ENCODE data around the gene CEL.
"Not testable (repeated sequence)": the region's sequence is repeated elsewhere in the genome, so short reads cannot be mapped to it uniquely, and the experiment has no call there.

The CEL gene

GRCh38 chr9:133062569-133062968 is 788 bp downstream of the CEL start:
- FAIRE-seq = peak; percentile 50
- DNase-seq (ENCODE audit: extremely low spot score, insufficient read length, low read depth) = not testable (repeated sequence)

GRCh38 chr9:133063159-133063499 is 1.3 kb downstream of the CEL start:
- peak; percentile 5 for FAIRE-seq
- DNase-seq (ENCODE audit: extremely low spot score, insufficient read length, low read depth) = no peak

GRCh38 chr9:133063500-133064231 is 1.9 kb downstream of the CEL start:
- DNase-seq (ENCODE audit: extremely low spot score, insufficient read length, low read depth) = no peak
- FAIRE-seq = no peak

- FAIRE-seq (no peak), DNase-seq (ENCODE audit: extremely low spot score, insufficient read length, low read depth) (no peak)
These were observed 2.7 kb downstream of the CEL start for GRCh38 chr9:133064241-133065069.

GRCh38 chr9:133065070-133065388 is 3.2 kb downstream of the CEL start:
- no peak for DNase-seq (ENCODE audit: extremely low spot score, insufficient read length, low read depth)
- FAIRE-seq = no peak

GRCh38 chr9:133066181-133066983 is 4.6 kb downstream of the CEL start:
- DNase-seq (ENCODE audit: extremely low spot score, insufficient read length, low read depth) (no peak), FAIRE-seq (no peak)

GRCh38 chr9:133067006-133067405 is 5.2 kb downstream of the CEL start:
- FAIRE-seq (no peak), DNase-seq (ENCODE audit: extremely low spot score, insufficient read length, low read depth) (no peak)

- no peak for DNase-seq (ENCODE audit: extremely low spot score, insufficient read length, low read depth)
- FAIRE-seq = no peak
These were observed 6.0 kb downstream of the CEL start for GRCh38 chr9:133067813-133068212.

GRCh38 chr9:133068431-133068830 is 6.7 kb downstream of the CEL start:
- DNase-seq (ENCODE audit: extremely low spot score, insufficient read length, low read depth); FAIRE-seq: not testable (repeated sequence)

GRCh38 chr9:133070500-133070961 is 8.8 kb downstream of the CEL start:
- not testable (repeated sequence) for FAIRE-seq; DNase-seq (ENCODE audit: extremely low spot score, insufficient read length, low read depth)

- FAIRE-seq; DNase-seq (ENCODE audit: extremely low spot score, insufficient read length, low read depth): not testable (repeated sequence)
These were observed 9.2 kb downstream of the CEL start for GRCh38 chr9:133070985-133071384.

GRCh38 chr9:133071484-133072150 is 9.8 kb downstream of the CEL start:
- FAIRE-seq = no peak

GRCh38 chr9:133072210-133072609 is 10.4 kb downstream of the CEL start:
- FAIRE-seq; DNase-seq (ENCODE audit: extremely low spot score, insufficient read length, low read depth): not testable (repeated sequence)

More at GRCh38 chr9:133071484-133072150, 9.8 kb downstream of the CEL start:
- no peak for DNase-seq (ENCODE audit: extremely low spot score, insufficient read length, low read depth)

- no peak for FAIRE-seq
- no peak for DNase-seq (ENCODE audit: extremely low spot score, insufficient read length, low read depth)
These were observed 11.6 kb downstream of the CEL start for GRCh38 chr9:133073086-133074014.

- FAIRE-seq (no peak), DNase-seq (ENCODE audit: extremely low spot score, insufficient read length, low read depth) (no peak)
These were observed 12.4 kb downstream of the CEL start for GRCh38 chr9:133074111-133074651.

GRCh38 chr9:133075925-133076630 is 14.3 kb downstream of the CEL start:
- FAIRE-seq (no peak), DNase-seq (ENCODE audit: extremely low spot score, insufficient read length, low read depth) (no peak)

GRCh38 chr9:133076691-133077090 is 14.9 kb downstream of the CEL start:
- DNase-seq (ENCODE audit: extremely low spot score, insufficient read length, low read depth) (no peak), FAIRE-seq (no peak)

- FAIRE-seq = no peak
These were observed 16.7 kb downstream of the CEL start for GRCh38 chr9:133078486-133078885.

More at GRCh38 chr9:133078486-133078885, 16.7 kb downstream of the CEL start:
- DNase-seq (ENCODE audit: extremely low spot score, insufficient read length, low read depth) = no peak
